ENCODE data around the gene DND1.

The DND1 gene

DNA sequence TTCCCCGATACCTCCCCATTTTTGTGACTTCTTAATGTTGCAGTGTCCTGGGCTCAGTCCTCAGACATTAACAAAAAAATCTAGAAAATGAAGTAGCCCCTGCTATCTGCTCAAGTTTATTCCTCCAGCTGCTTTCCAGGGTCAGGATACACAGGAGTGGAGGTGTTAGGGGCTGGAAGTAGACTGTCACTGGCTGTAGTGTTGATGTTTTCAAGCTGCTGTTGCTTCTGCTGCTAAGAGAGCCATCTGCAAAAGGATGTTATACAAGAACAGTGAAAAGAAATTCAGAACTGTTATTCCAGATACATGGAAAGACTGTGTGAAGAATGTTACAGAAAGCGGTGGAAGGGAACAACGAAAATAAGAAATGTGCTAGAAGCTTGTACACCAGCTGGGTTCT, 51.1 kb downstream of the DND1 start:
- H3K4me3 ChIP-seq (ENCODE audit: low read depth, low read length) = no peak overlapping the region
- no peak for DNase-seq (ENCODE audit: low read depth, low spot score)
- CTCF ChIA-PET = interaction anchor here (0.9 to 1.7 kb wide), 2 partner anchors 10 to 12 kb away, joined by 4 to 5 read pairs; partner anchors contain the start of gene CD14
- POLR2A ChIA-PET = no interaction called here
- TF ChIP-seq, protein P1, sequence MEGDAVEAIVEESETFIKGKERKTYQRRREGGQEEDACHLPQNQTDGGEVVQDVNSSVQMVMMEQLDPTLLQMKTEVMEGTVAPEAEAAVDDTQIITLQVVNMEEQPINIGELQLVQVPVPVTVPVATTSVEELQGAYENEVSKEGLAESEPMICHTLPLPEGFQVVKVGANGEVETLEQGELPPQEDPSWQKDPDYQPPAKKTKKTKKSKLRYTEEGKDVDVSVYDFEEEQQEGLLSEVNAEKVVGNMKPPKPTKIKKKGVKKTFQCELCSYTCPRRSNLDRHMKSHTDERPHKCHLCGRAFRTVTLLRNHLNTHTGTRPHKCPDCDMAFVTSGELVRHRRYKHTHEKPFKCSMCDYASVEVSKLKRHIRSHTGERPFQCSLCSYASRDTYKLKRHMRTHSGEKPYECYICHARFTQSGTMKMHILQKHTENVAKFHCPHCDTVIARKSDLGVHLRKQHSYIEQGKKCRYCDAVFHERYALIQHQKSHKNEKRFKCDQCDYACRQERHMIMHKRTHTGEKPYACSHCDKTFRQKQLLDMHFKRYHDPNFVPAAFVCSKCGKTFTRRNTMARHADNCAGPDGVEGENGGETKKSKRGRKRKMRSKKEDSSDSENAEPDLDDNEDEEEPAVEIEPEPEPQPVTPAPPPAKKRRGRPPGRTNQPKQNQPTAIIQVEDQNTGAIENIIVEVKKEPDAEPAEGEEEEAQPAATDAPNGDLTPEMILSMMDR (IDR thresholded peaks at IDR 0.05; ENCODE audit: insufficient read depth, low read length, missing control alignments) = no peak
